Stimulated activated CD8-positive, alpha-beta memory T cell treated with anti-CD3 and anti-CD28 coated beads, Interleukin-4, amount 100 ng/mL, for 4 hours (primary cell): ENCODE data around the gene CCRL2.

Experiments used
- DNase-seq, 2 donors: peaks; one replicate each; pipeline ENCODE4 v3.0.0-alpha.2; 2020; ENCODE audit warnings: low read depth in 2 of 2, low spot score in 1 of 2

Gene CCRL2

DNA sequence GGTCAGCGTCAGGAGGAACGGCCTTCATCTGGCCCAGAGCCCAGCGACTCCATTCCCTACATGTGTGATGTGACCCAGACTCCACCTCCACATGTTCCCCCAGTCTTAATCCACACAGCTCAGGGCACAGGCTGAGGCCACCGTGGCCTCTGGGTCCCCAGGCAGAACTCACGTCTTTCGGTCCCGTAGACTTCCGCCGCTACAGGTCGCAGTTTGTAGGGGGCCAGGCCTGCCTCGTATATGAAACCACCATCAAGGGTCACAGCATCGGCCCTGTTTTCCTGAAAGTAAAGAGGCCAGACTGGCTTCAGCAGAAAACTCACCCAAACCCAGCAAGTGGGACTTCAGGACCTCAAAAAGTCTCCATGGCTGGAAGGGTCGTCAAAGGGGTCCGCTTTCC is 49.1 kb downstream of the CCRL2 start:
- DNase-seq: no peak
